Measurements from ENCODE around the gene CA10. TPM values are rescaled to one million over a fixed set of nuclear protein-coding genes. Genes with fewer than 3 reads are reported as not detected.

Gene CA10
- total and polyA plus RNA-seq, 2 experiments from 2014 or later: 0.33 TPM; not detected in 1

DNA sequence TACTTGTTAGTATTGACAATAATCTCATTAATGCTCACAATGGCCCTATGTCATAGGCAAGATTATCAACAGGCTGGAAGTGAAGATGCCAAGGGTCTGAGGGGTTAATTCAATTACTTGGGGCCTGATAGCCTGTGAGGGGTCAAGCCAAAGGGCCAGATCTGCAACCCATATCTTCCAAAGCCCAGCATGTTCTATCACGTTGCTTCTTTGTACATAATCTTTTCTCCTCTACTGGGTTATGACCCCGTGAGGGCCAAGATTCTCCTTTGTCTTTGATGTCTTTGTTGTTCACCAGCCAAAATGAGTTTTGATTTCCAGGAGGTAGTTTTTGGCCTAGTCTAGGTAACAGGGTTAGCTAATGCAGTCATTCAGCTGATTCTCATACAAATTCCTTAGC, 551.0 kb downstream of the CA10 start:
- H4K20me1 ChIP-seq (ENCODE audit: insufficient read depth, poor library complexity, severe bottlenecking): no peaks in the 10 kb centered on the region
- H3K4me1 ChIP-seq (ENCODE audit: insufficient read depth): no peaks in the 10 kb centered on the region
- TF ChIP-seq, protein P1, sequence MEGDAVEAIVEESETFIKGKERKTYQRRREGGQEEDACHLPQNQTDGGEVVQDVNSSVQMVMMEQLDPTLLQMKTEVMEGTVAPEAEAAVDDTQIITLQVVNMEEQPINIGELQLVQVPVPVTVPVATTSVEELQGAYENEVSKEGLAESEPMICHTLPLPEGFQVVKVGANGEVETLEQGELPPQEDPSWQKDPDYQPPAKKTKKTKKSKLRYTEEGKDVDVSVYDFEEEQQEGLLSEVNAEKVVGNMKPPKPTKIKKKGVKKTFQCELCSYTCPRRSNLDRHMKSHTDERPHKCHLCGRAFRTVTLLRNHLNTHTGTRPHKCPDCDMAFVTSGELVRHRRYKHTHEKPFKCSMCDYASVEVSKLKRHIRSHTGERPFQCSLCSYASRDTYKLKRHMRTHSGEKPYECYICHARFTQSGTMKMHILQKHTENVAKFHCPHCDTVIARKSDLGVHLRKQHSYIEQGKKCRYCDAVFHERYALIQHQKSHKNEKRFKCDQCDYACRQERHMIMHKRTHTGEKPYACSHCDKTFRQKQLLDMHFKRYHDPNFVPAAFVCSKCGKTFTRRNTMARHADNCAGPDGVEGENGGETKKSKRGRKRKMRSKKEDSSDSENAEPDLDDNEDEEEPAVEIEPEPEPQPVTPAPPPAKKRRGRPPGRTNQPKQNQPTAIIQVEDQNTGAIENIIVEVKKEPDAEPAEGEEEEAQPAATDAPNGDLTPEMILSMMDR (IDR thresholded peaks at IDR 0.05; ENCODE audit: poor library complexity): no peak
- TF ChIP-seq EZH2 (IDR thresholded peaks at IDR 0.05; ENCODE audit: borderline replicate concordance): no peak
- TF ChIP-seq EZH2phosphoT487 (IDR thresholded peaks at IDR 0.05; ENCODE audit: low read depth, severe bottlenecking, unreplicated experiment): no peak
- no peaks in the 10 kb centered on the region for H3K79me2 ChIP-seq
- H3K9me2 ChIP-seq (replicated peaks; ENCODE audit: insufficient read depth): no peaks in the 10 kb centered on the region
- H3K27ac ChIP-seq: no peak overlapping the region
- no peaks in the 10 kb centered on the region for H3K36me3 ChIP-seq (replicated peaks; ENCODE audit: insufficient read depth, low read depth)
- H3K27me3 ChIP-seq: no peaks in the 10 kb centered on the region
- WGBS (ENCODE audit: low lambda C conversion rate, missing lambda C conversion rate): 64% methylated on average over 2 of the region's 2 CpGs
- DNase-seq (ENCODE audit: low spot score): no peak
- H2AFZ ChIP-seq: no peak overlapping the region
- no peak overlapping the region for H3K4me3 ChIP-seq
- H3K4me2 ChIP-seq: no peak overlapping the region
- H3K9me3 ChIP-seq (ENCODE audit: low read depth): no peaks in the 10 kb centered on the region

DNA sequence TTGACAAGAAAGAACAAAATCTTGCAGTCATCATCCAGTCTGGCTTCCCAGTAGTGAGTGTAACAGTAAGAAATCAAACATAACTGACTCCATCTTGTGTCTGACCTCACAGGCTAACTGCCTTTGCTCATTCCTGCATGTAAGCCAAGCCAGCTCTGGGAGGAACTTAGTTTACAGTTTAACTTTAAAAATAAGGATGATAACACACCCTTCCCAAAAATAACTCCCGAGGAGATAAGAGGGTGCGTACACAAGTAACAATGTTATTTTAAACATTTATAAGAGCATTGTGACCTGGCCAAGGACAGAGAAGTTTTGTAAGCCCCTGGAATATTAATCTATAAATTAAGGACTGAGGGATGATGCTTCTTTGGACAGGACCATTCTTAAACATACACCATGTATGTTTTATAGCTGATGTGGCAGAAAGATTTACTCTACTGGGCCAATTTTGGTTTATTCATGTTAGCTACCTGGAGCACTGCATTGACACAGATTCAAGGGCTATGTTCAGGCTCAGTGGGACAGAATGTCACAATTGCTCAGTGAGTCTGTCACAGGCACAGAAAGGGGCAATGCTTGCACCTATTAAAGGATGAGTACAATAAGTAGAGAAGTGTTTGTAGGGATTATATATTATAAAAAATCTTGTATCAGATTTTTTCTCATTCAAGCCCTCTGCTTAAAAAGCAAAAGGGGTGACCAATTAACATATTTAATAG, 554.1 kb downstream of the CA10 start:
- H3K36me3 ChIP-seq (replicated peaks; ENCODE audit: insufficient read depth, low read depth): no peaks in the 10 kb centered on the region
- 55% methylated on average over 2 of the region's 2 CpGs for WGBS (ENCODE audit: low lambda C conversion rate, missing lambda C conversion rate)
- no peaks in the 10 kb centered on the region for H4K20me1 ChIP-seq (ENCODE audit: insufficient read depth, poor library complexity, severe bottlenecking)
- H3K4me2 ChIP-seq: no peak overlapping the region
- H2AFZ ChIP-seq: no peak overlapping the region
- no peaks in the 10 kb centered on the region for H3K79me2 ChIP-seq
- H3K9me3 ChIP-seq (ENCODE audit: low read depth): no peaks in the 10 kb centered on the region
- no peak overlapping the region for H3K27ac ChIP-seq
- H3K4me3 ChIP-seq: no peak overlapping the region
- H3K27me3 ChIP-seq: no peaks in the 10 kb centered on the region
- no peak for DNase-seq (ENCODE audit: low spot score)
- H3K4me1 ChIP-seq (ENCODE audit: insufficient read depth): no peaks in the 10 kb centered on the region
- H3K9me2 ChIP-seq (replicated peaks; ENCODE audit: insufficient read depth): no peaks in the 10 kb centered on the region
- TF ChIP-seq EZH2 (IDR thresholded peaks at IDR 0.05; ENCODE audit: borderline replicate concordance) (no peak), EZH2phosphoT487 (IDR thresholded peaks at IDR 0.05; ENCODE audit: low read depth, severe bottlenecking, unreplicated experiment) (no peak)
- TF ChIP-seq, protein P1 (IDR thresholded peaks at IDR 0.05; ENCODE audit: poor library complexity): no peak

DNA sequence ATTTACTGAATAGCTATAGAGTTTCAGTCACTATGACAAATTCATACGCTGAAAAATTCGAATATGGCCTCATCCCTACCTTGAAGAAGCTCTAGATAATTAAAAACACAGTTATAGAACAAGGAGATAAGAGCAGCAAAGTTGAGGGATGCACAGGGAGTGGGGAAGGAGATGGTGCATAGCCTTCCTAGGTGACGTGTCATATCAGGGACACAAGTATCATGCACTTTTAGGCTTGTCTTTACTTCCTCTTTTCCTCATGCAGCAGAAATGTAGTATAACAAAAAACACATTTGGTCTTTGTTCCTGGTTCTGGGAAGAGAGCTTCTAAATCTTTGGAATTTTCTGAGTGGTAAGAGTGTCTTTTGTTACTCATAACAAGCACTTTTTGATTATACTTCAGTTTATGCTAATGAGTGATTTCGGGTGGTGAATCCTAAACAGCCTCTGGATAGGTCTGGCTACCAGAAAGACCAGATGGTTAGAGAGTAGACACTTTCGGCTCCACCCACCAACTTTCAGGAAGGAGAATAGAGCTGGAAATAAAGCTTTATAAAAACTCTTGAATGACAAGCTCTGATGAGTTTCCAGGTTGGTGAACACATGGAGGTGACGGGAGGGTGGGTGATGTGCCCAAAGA, 556.8 kb downstream of the CA10 start:
- no peak overlapping the region for H3K27ac ChIP-seq
- no peaks in the 10 kb centered on the region for H4K20me1 ChIP-seq (ENCODE audit: insufficient read depth, poor library complexity, severe bottlenecking)
- TF ChIP-seq, protein P1 (IDR thresholded peaks at IDR 0.05; ENCODE audit: poor library complexity): no peak
- no peak for TF ChIP-seq EZH2phosphoT487 (IDR thresholded peaks at IDR 0.05; ENCODE audit: low read depth, severe bottlenecking, unreplicated experiment)
- no peak for TF ChIP-seq EZH2 (IDR thresholded peaks at IDR 0.05; ENCODE audit: borderline replicate concordance)
- no peaks in the 10 kb centered on the region for H3K9me2 ChIP-seq (replicated peaks; ENCODE audit: insufficient read depth)
- H3K79me2 ChIP-seq: no peaks in the 10 kb centered on the region
- DNase-seq (ENCODE audit: low spot score): no peak
- no peak overlapping the region for H2AFZ ChIP-seq
- H3K4me2 ChIP-seq: no peak overlapping the region
- no peaks in the 10 kb centered on the region for H3K4me1 ChIP-seq (ENCODE audit: insufficient read depth)
- 87% methylated on average over 6 of the region's 6 CpGs for WGBS (ENCODE audit: low lambda C conversion rate, missing lambda C conversion rate)
- no peaks in the 10 kb centered on the region for H3K27me3 ChIP-seq
- H3K4me3 ChIP-seq: no peak overlapping the region
- H3K36me3 ChIP-seq (replicated peaks; ENCODE audit: insufficient read depth, low read depth): no peaks in the 10 kb centered on the region
- no peaks in the 10 kb centered on the region for H3K9me3 ChIP-seq (ENCODE audit: low read depth)
